HEK293 (cell line): ENCODE measurements around the gene ADO.

ENCODE experiments used
- CTCF ChIA-PET: fragments of 350-600 bp; formaldehyde crosslinking; extraction: SDS; loops from one replicate; lab custom pipeline; 2021; ENCODE audit warnings: antibody characterized with exemption; lab: Yijun Ruan, JAX
- POLR2A ChIA-PET: fragments of 300-600 bp; formaldehyde crosslinking; extraction: SDS; loops from one replicate; lab custom pipeline; 2020; ENCODE audit warnings: antibody characterized with exemption, inconsistent platforms; lab: Yijun Ruan, JAX
- H3K27ac ChIP-seq: fragments of 200-500 bp; sonication (Bioruptor generic); 2 replicates; pipeline ENCODE4 v1.5.1; 2014; ENCODE audit warnings: low read depth, low read length, control low read depth, inconsistent platforms; ENCODE audit errors: extremely low read depth
- H3K36me3 ChIP-seq, 2 experiments: fragments of 200-500 bp in 1 of 2; sonication (Bioruptor generic) in 1 of 2; 1 replicate in 1 of 2; 2 replicates in 1 of 2; pipeline ENCODE4 v1.5.1; 2014 to 2017; ENCODE audit warnings: inconsistent platforms in 2 of 2, low read length in 2 of 2; ENCODE audit not compliant: control insufficient read depth in 2 of 2, insufficient read depth in 1 of 2
- H3K4me1 ChIP-seq: fragments of 200-500 bp; sonication (Bioruptor generic); 2 replicates; pipeline ENCODE4 v1.5.1; 2014; ENCODE audit warnings: mild to moderate bottlenecking, low read length, inconsistent platforms; ENCODE audit not compliant: control insufficient read depth, insufficient read depth
- H3K4me3 ChIP-seq: 2 replicates; pipeline ENCODE4 v1.5.1; 2011; ENCODE audit warnings: low read depth, mild to moderate bottlenecking, control low read depth, low read length, moderate library complexity
- H3K9me3 ChIP-seq: fragments of 200-500 bp; sonication (Bioruptor generic); 2 replicates; pipeline ENCODE4 v1.5.1; 2014; ENCODE audit warnings: low read depth, low read length, inconsistent platforms; ENCODE audit not compliant: control insufficient read depth, insufficient read depth
- AEBP2 ChIP-seq: fragments of 450-650 bp; formaldehyde crosslinking; IDR thresholded peaks from 2 replicates; pipeline ENCODE4 v1.5.1; 2016; ENCODE audit warnings: missing biosample characterization, missing genetic modification characterization, borderline replicate concordance
- EGR2 ChIP-seq: fragments of 450-650 bp; formaldehyde crosslinking; IDR thresholded peaks from 2 replicates; pipeline ENCODE4 v1.5.1; 2016; ENCODE audit warnings: low read depth, missing biosample characterization, missing genetic modification characterization
- GLIS2 ChIP-seq: fragments of 450-650 bp; formaldehyde crosslinking; IDR thresholded peaks from 2 replicates; pipeline ENCODE4 v1.5.1; 2016; ENCODE audit warnings: missing biosample characterization, missing genetic modification characterization
- KLF17 ChIP-seq: fragments of 450-650 bp; formaldehyde crosslinking; IDR thresholded peaks from 2 replicates; pipeline ENCODE4 v1.5.1; 2016; ENCODE audit warnings: missing biosample characterization, missing genetic modification characterization
- MEIS1 ChIP-seq: sonication (generic); formaldehyde crosslinking; IDR thresholded peaks from 2 replicates; pipeline ENCODE4 v1.8.1; 2022; ENCODE audit warnings: missing genetic modification reagents, mild to moderate bottlenecking, borderline replicate concordance
- ZBTB17 ChIP-seq: fragments of 450-650 bp; formaldehyde crosslinking; IDR thresholded peaks from 2 replicates; pipeline ENCODE4 v1.5.1; 2016; ENCODE audit warnings: missing biosample characterization, missing genetic modification characterization
- ZBTB20 ChIP-seq: fragments of 450-650 bp; formaldehyde crosslinking; IDR thresholded peaks from 2 replicates; pipeline ENCODE4 v1.5.1; 2016; ENCODE audit warnings: missing biosample characterization, missing genetic modification characterization
- ZBTB8A ChIP-seq: fragments of 450-650 bp; formaldehyde crosslinking; IDR thresholded peaks from 2 replicates; pipeline ENCODE4 v1.5.1; 2016; ENCODE audit warnings: missing biosample characterization, missing genetic modification characterization
- ZFHX2 ChIP-seq: fragments of 450-650 bp; formaldehyde crosslinking; conservative IDR thresholded peaks from 2 replicates; pipeline ENCODE4 v1.5.1; 2016; ENCODE audit warnings: missing biosample characterization, missing genetic modification characterization
- ZNF169 ChIP-seq: fragments of 450-650 bp; formaldehyde crosslinking; IDR thresholded peaks from 2 replicates; pipeline ENCODE4 v1.5.1; 2016; ENCODE audit warnings: missing biosample characterization, missing genetic modification characterization
- ZNF19 ChIP-seq: fragments of 450-650 bp; formaldehyde crosslinking; IDR thresholded peaks from 2 replicates; pipeline ENCODE4; 2016; ENCODE audit warnings: missing biosample characterization, missing genetic modification characterization, low read depth
- ZNF248 ChIP-seq: fragments of 450-650 bp; formaldehyde crosslinking; IDR thresholded peaks from 2 replicates; pipeline ENCODE4 v1.5.1; 2017; ENCODE audit warnings: missing biosample characterization, missing genetic modification characterization
- ZNF335 ChIP-seq: fragments of 450-650 bp; formaldehyde crosslinking; conservative IDR thresholded peaks from 2 replicates; pipeline ENCODE4 v1.5.1; 2016; ENCODE audit warnings: missing biosample characterization, missing genetic modification characterization
- ZNF394 ChIP-seq: fragments of 450-650 bp; formaldehyde crosslinking; IDR thresholded peaks from 2 replicates; pipeline ENCODE4 v1.5.1; 2016; ENCODE audit warnings: missing biosample characterization, missing genetic modification characterization, mild to moderate bottlenecking, moderate library complexity, borderline replicate concordance
- ZNF501 ChIP-seq: fragments of 450-650 bp; formaldehyde crosslinking; IDR thresholded peaks from 2 replicates; pipeline ENCODE4 v1.5.1; 2016; ENCODE audit warnings: missing biosample characterization, missing genetic modification characterization
- ZNF600 ChIP-seq: fragments of 450-650 bp; formaldehyde crosslinking; IDR thresholded peaks from 2 replicates; pipeline ENCODE4 v1.5.1; 2016; ENCODE audit warnings: missing biosample characterization, missing genetic modification characterization
- ZNF654 ChIP-seq: fragments of 450-650 bp; formaldehyde crosslinking; IDR thresholded peaks from 2 replicates; pipeline ENCODE4 v1.5.1; 2016; ENCODE audit warnings: low read depth, missing biosample characterization, missing genetic modification characterization
- ZNF777 ChIP-seq: fragments of 450-650 bp; formaldehyde crosslinking; IDR thresholded peaks from 2 replicates; pipeline ENCODE4 v1.5.1; 2017; ENCODE audit warnings: missing biosample characterization, missing genetic modification characterization, borderline replicate concordance
- TF ChIP-seq, protein P1 (sequence below): fragments of 450-650 bp; formaldehyde crosslinking; IDR thresholded peaks from 2 replicates; pipeline ENCODE4 v1.5.1; 2016; ENCODE audit warnings: missing biosample characterization, missing genetic modification characterization, low read depth
- TF ChIP-seq, protein P2 (sequence below): fragments of 450-650 bp; formaldehyde crosslinking; optimal IDR thresholded peaks from 2 replicates; pipeline ENCODE3; 2016; ENCODE audit warnings: missing biosample characterization, mild to moderate bottlenecking, missing genetic modification characterization
- TF ChIP-seq, protein P3 (sequence below): fragments of 450-650 bp; formaldehyde crosslinking; IDR thresholded peaks from 2 replicates; pipeline ENCODE4 v1.5.1; 2016; ENCODE audit warnings: missing biosample characterization, missing genetic modification characterization
- TF ChIP-seq, protein P4 (sequence below): fragments of 450-650 bp; formaldehyde crosslinking; IDR thresholded peaks from 2 replicates; pipeline ENCODE4 v1.5.1; 2016; ENCODE audit warnings: missing biosample characterization, missing genetic modification characterization

The ADO gene

DNA sequence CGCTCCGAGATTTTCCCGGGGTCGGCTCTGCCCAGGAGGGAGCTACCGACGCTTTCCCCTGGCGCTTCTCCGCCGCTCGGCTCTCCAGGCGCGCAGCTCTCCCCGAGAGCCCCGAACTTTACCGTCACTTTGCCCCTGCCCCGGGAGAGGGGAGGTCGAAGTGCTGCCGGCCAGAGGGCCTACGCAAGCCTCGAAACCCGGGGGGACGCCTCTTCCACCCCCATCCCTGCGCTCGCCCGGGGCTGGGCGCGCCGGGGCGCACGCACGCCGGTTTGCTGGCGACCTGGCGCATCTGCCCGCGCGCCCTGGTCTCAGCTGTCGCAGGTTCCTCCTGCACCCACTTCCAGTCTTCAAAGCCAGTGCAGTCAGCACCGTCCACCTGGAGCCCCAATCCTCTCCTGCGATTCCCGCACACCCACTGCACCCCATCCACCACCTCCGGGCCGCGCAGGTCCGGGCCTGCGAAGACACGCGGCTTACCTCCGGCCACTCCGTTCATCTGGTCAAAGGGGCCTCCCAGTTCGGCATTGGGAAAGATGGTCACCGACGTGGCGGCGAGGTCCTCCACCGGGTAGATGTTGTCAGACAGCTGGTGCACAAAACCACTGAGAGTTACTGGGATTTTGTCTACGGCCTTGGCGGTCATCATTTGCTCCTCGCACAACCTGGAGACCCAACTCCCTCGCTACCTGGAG is 11.0 kb downstream of the ADO start:
- H3K4me3 ChIP-seq: peak overlapping the region; percentile 43
- CTCF ChIA-PET: interaction anchor here (0.7 to 1.2 kb wide), 2 partner anchors 11 to 341 kb away, joined by 3 to 4 read pairs; partner anchors contain the start of gene ADO
- H3K27ac ChIP-seq: no peak overlapping the region
- H3K36me3 ChIP-seq: no peaks in the 10 kb centered on the region
- no peaks in the 10 kb centered on the region for H3K9me3 ChIP-seq
- no peak for TF ChIP-seq ZNF19 (tag by site-specific recombination)
- TF ChIP-seq ZBTB17 (tag by site-specific recombination): peak; percentile 91
- peak; percentile 5; the same call in 1 of the 2 replicates for TF ChIP-seq ZNF600 (tag by site-specific recombination)
- TF ChIP-seq, protein P1, sequence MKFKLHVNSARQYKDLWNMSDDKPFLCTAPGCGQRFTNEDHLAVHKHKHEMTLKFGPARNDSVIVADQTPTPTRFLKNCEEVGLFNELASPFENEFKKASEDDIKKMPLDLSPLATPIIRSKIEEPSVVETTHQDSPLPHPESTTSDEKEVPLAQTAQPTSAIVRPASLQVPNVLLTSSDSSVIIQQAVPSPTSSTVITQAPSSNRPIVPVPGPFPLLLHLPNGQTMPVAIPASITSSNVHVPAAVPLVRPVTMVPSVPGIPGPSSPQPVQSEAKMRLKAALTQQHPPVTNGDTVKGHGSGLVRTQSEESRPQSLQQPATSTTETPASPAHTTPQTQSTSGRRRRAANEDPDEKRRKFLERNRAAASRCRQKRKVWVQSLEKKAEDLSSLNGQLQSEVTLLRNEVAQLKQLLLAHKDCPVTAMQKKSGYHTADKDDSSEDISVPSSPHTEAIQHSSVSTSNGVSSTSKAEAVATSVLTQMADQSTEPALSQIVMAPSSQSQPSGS (tag by site-specific recombination): no peak
- 0 out of 2 replicates have a peak, but pooled peaks have one; percentile 14 for TF ChIP-seq ZNF501 (tag by site-specific recombination)
- no peak for TF ChIP-seq ZNF248
- TF ChIP-seq MEIS1: no peak
- TF ChIP-seq, protein P2, sequence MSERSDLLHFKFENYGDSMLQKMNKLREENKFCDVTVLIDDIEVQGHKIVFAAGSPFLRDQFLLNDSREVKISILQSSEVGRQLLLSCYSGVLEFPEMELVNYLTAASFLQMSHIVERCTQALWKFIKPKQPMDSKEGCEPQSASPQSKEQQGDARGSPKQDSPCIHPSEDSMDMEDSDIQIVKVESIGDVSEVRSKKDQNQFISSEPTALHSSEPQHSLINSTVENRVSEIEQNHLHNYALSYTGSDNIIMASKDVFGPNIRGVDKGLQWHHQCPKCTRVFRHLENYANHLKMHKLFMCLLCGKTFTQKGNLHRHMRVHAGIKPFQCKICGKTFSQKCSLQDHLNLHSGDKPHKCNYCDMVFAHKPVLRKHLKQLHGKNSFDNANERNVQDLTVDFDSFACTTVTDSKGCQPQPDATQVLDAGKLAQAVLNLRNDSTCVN: peak; percentile 91
- TF ChIP-seq, protein P3, sequence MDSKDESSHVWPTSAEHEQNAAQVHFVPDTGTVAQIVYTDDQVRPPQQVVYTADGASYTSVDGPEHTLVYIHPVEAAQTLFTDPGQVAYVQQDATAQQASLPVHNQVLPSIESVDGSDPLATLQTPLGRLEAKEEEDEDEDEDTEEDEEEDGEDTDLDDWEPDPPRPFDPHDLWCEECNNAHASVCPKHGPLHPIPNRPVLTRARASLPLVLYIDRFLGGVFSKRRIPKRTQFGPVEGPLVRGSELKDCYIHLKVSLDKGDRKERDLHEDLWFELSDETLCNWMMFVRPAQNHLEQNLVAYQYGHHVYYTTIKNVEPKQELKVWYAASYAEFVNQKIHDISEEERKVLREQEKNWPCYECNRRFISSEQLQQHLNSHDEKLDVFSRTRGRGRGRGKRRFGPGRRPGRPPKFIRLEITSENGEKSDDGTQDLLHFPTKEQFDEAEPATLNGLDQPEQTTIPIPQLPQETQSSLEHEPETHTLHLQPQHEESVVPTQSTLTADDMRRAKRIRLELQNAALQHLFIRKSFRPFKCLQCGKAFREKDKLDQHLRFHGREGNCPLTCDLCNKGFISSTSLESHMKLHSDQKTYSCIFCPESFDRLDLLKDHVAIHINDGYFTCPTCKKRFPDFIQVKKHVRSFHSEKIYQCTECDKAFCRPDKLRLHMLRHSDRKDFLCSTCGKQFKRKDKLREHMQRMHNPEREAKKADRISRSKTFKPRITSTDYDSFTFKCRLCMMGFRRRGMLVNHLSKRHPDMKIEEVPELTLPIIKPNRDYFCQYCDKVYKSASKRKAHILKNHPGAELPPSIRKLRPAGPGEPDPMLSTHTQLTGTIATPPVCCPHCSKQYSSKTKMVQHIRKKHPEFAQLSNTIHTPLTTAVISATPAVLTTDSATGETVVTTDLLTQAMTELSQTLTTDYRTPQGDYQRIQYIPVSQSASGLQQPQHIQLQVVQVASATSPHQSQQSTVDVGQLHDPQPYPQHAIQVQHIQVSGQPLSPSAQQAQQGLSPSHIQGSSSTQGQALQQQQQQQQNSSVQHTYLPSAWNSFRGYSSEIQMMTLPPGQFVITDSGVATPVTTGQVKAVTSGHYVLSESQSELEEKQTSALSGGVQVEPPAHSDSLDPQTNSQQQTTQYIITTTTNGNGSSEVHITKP (tag by site-specific recombination): peak; percentile 6; the same call in 1 of the 2 replicates
- TF ChIP-seq ZNF335 (tag by site-specific recombination): peak; percentile 90
- TF ChIP-seq EGR2 (tag by site-specific recombination): peak; percentile 53; the same call in 1 of the 2 replicates
- TF ChIP-seq AEBP2 (tag by site-specific recombination): no peak
- TF ChIP-seq ZNF169 (tag by site-specific recombination): no peak
- TF ChIP-seq ZBTB8A (tag by site-specific recombination): peak; percentile 91
- TF ChIP-seq ZBTB20 (tag by site-specific recombination): peak; percentile 69; the same call in 1 of the 2 replicates
- no peak for TF ChIP-seq KLF17 (tag by site-specific recombination)
- 0 out of 2 replicates have a peak, but pooled peaks have one; percentile 5 for TF ChIP-seq ZNF777 (tag by site-specific recombination)
- TF ChIP-seq ZNF654 (tag by site-specific recombination): no peak
- TF ChIP-seq ZNF394: peak; percentile 14; the same call in 1 of the 2 replicates
- TF ChIP-seq, protein P4, sequence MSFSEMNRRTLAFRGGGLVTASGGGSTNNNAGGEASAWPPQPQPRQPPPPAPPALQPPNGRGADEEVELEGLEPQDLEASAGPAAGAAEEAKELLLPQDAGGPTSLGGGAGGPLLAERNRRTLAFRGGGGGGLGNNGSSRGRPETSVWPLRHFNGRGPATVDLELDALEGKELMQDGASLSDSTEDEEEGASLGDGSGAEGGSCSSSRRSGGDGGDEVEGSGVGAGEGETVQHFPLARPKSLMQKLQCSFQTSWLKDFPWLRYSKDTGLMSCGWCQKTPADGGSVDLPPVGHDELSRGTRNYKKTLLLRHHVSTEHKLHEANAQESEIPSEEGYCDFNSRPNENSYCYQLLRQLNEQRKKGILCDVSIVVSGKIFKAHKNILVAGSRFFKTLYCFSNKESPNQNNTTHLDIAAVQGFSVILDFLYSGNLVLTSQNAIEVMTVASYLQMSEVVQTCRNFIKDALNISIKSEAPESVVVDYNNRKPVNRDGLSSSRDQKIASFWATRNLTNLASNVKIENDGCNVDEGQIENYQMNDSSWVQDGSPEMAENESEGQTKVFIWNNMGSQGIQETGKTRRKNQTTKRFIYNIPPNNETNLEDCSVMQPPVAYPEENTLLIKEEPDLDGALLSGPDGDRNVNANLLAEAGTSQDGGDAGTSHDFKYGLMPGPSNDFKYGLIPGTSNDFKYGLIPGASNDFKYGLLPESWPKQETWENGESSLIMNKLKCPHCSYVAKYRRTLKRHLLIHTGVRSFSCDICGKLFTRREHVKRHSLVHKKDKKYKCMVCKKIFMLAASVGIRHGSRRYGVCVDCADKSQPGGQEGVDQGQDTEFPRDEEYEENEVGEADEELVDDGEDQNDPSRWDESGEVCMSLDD (tag by site-specific recombination): 0 out of 2 replicates have a peak, but pooled peaks have one; percentile 37
- peak; percentile 69 for TF ChIP-seq ZFHX2 (tag by site-specific recombination)
- peak; percentile 62; the same call in 1 of the 2 replicates for TF ChIP-seq GLIS2 (tag by site-specific recombination)
- no peaks in the 10 kb centered on the region; the same call in 1 of the 2 replicates for H3K4me1 ChIP-seq
- POLR2A ChIA-PET: interaction anchor here (1.2 to 4.8 kb wide), 5 partner anchors 7 to 547 kb away, joined by 3 to 50 read pairs (median 4); partner anchors contain the start of genes ADO and RTKN2
